H1 (cell line): ENCODE data around the gene NCCRP1. TPM values are rescaled to one million over a fixed set of nuclear protein-coding genes. Genes with fewer than 3 reads are reported as not detected.

Experiments
- CTCF ChIA-PET: fragments of 300-600 bp; sonication (Branson Sonifier 250); formaldehyde crosslinking; loops from one replicate; lab custom pipeline; 2021; ENCODE audit not compliant: partially characterized antibody; lab: Charles Lee
- POLR2A ChIA-PET: fragments of 300-600 bp; sonication (Branson Sonifier 250); formaldehyde crosslinking; loops from one replicate; lab custom pipeline; 2021; ENCODE audit warnings: inconsistent platforms; ENCODE audit not compliant: partially characterized antibody; lab: Charles Lee
- DNase-seq, 2 experiments: peaks; one replicate each; pipeline versions ENCODE4 v3.0.0 to v3.0.0-alpha.2; 2010 to 2022; ENCODE audit warnings: low spot score in 2 of 2, low read depth in 1 of 2, mixed read lengths in 1 of 2
- FAIRE-seq: peaks from 2 replicates; lab custom pipeline; 2011; peaks lifted over from hg19 to GRCh38; lab: Jason Lieb, UNC
- H2AFZ ChIP-seq: 2 replicates; pipeline ENCODE4 v1.8.1; 2012; ENCODE audit warnings: low read length, inconsistent platforms
- H2AK5ac ChIP-seq: 2 replicates; pipeline ENCODE4 v1.6.1; 2013; ENCODE audit warnings: low read depth, low read length
- H2BK120ac ChIP-seq: replicated peaks from 2 replicates; pipeline ENCODE3; 2013; ENCODE audit warnings: low read depth, low read length, inconsistent platforms
- H2BK12ac ChIP-seq: 2 replicates; pipeline ENCODE4 v1.6.1; 2013; ENCODE audit warnings: low read depth, low read length
- H2BK15ac ChIP-seq: 2 replicates; pipeline ENCODE4 v1.6.1; 2013; ENCODE audit warnings: low read length
- H2BK20ac ChIP-seq: 2 replicates; pipeline ENCODE4 v1.6.1; 2013; ENCODE audit warnings: low read length
- H2BK5ac ChIP-seq: 2 replicates; pipeline ENCODE4 v1.6.1; 2013; ENCODE audit warnings: low read depth, low read length
- H3K14ac ChIP-seq: 2 replicates; pipeline ENCODE4 v1.6.1; 2013; ENCODE audit warnings: inconsistent platforms; ENCODE audit not compliant: insufficient read length
- H3K18ac ChIP-seq: 2 replicates; pipeline ENCODE4 v1.6.1; 2013; ENCODE audit warnings: low read length; ENCODE audit errors: extremely low read depth
- H3K23ac ChIP-seq: 2 replicates; pipeline ENCODE4 v1.6.1; 2013; ENCODE audit warnings: inconsistent platforms; ENCODE audit not compliant: insufficient read length
- H3K23me2 ChIP-seq: 2 replicates; pipeline ENCODE4 v1.6.1; 2013; ENCODE audit warnings: low read depth, low read length
- H3K27ac ChIP-seq: 2 replicates; pipeline ENCODE4 v1.6.1; 2011; ENCODE audit warnings: low read depth, low read length, inconsistent platforms
- H3K27me3 ChIP-seq, 4 experiments: replicated peaks in 1 of 4; 1 replicate in 1 of 4; 2 replicates in 3 of 4; pipeline versions ENCODE4 v1.6.1 to v1.8.1; 2011 to 2013; ENCODE audit warnings: low read length in 3 of 4, mild to moderate bottlenecking in 3 of 4, inconsistent platforms in 2 of 4, mixed read lengths in 2 of 4, moderate library complexity in 1 of 4; ENCODE audit not compliant: control insufficient read depth in 3 of 4, insufficient read depth in 3 of 4; ENCODE audit errors: extremely low read depth in 1 of 4
- H3K36me3 ChIP-seq, 4 experiments: 2 replicates each; pipeline versions ENCODE4 v1.6.1 to v1.8.1; 2011 to 2013; ENCODE audit warnings: mild to moderate bottlenecking in 4 of 4, low read length in 3 of 4, moderate library complexity in 2 of 4, control low read depth in 1 of 4, inconsistent platforms in 1 of 4; ENCODE audit not compliant: insufficient read depth in 4 of 4, control insufficient read depth in 2 of 4
- H3K4ac ChIP-seq: replicated peaks from 2 replicates; pipeline ENCODE3; 2013; ENCODE audit warnings: low read length, low read depth, mixed read lengths, inconsistent platforms; ENCODE audit not compliant: insufficient read length
- H3K4me1 ChIP-seq, 4 experiments: replicated peaks in 1 of 4; 1 replicate in 1 of 4; 2 replicates in 3 of 4; pipeline versions ENCODE4 v1.6.1 to v1.8.1; 2011 to 2013; ENCODE audit warnings: low read length in 3 of 4, inconsistent platforms in 2 of 4, mixed read lengths in 1 of 4; ENCODE audit not compliant: insufficient read depth in 4 of 4, control insufficient read depth in 3 of 4
- H3K4me2 ChIP-seq, 2 experiments: 2 replicates each; pipeline versions ENCODE4 v1.6.1 to v1.8.1; 2011 to 2013; ENCODE audit warnings: low read depth in 2 of 2, low read length in 2 of 2, control low read depth in 1 of 2, inconsistent platforms in 1 of 2, mild to moderate bottlenecking in 1 of 2; ENCODE audit not compliant: insufficient read depth in 1 of 2
- H3K4me3 ChIP-seq, 4 experiments: fragments of 200-600, 300-600 bp in 1 of 4; sonication (generic), shearing (Covaris generic), sonication (Bioruptor Twin) in 1 of 4; 2 replicates each; pipeline versions ENCODE4 v1.5.1 to v1.8.1; 2011 to 2016; ENCODE audit warnings: low read length in 4 of 4, low read depth in 3 of 4, control low read depth in 2 of 4, inconsistent platforms in 2 of 4, mild to moderate bottlenecking in 2 of 4, mixed read lengths in 1 of 4, moderate library complexity in 1 of 4; ENCODE audit not compliant: insufficient read depth in 2 of 4; ENCODE audit errors: extremely low read depth in 1 of 4
- H3K56ac ChIP-seq: replicated peaks from 2 replicates; pipeline ENCODE3; 2013; ENCODE audit warnings: low read depth, mild to moderate bottlenecking, mixed read lengths, low read length, inconsistent platforms; ENCODE audit not compliant: insufficient read length
- H3K79me1 ChIP-seq: 2 replicates; pipeline ENCODE4 v1.6.1; 2013; ENCODE audit warnings: low read depth, low read length, control low read depth
- H3K79me2 ChIP-seq, 2 experiments: 2 replicates each; pipeline versions ENCODE4 v1.6.1 to v1.8.1; 2012 to 2013; ENCODE audit warnings: low read length in 2 of 2, mild to moderate bottlenecking in 2 of 2, inconsistent platforms in 1 of 2; ENCODE audit not compliant: insufficient read depth in 2 of 2, control insufficient read depth in 1 of 2
- H3K9ac ChIP-seq, 4 experiments: replicated peaks in 1 of 4; 1 replicate in 1 of 4; 2 replicates in 3 of 4; pipeline versions ENCODE4 v1.6.1 to v1.8.1; 2011 to 2013; ENCODE audit warnings: low read depth in 3 of 4, low read length in 3 of 4, control low read depth in 2 of 4, mild to moderate bottlenecking in 2 of 4, moderate library complexity in 2 of 4, inconsistent platforms in 1 of 4; ENCODE audit errors: extremely low read depth in 1 of 4
- H3K9me3 ChIP-seq, 2 experiments: 2 replicates each; pipeline versions ENCODE4 v1.6.1 to v1.8.1; 2012 to 2013; ENCODE audit warnings: mild to moderate bottlenecking in 2 of 2, moderate library complexity in 2 of 2, control low read depth in 1 of 2, inconsistent platforms in 1 of 2, low read depth in 1 of 2, low read length in 1 of 2, mixed read lengths in 1 of 2; ENCODE audit not compliant: insufficient read depth in 2 of 2
- H4K20me1 ChIP-seq, 2 experiments: replicated peaks in 1 of 2; 2 replicates each; pipeline versions ENCODE3 to v1.8.1; 2011 to 2013; ENCODE audit warnings: inconsistent platforms in 2 of 2, low read length in 2 of 2, mild to moderate bottlenecking in 1 of 2; ENCODE audit not compliant: insufficient read depth in 2 of 2, control insufficient read depth in 1 of 2
- H4K5ac ChIP-seq: 2 replicates; pipeline ENCODE4 v1.6.1; 2013; ENCODE audit warnings: low read length, low read depth, mixed read lengths, inconsistent platforms; ENCODE audit not compliant: insufficient read length
- H4K8ac ChIP-seq: 2 replicates; pipeline ENCODE4 v1.8.0; 2013; ENCODE audit warnings: mild to moderate bottlenecking, moderate library complexity, low read length, inconsistent platforms; ENCODE audit not compliant: insufficient read depth; ENCODE audit errors: extremely low read depth
- H4K91ac ChIP-seq: replicated peaks from 2 replicates; pipeline ENCODE3; 2013; ENCODE audit warnings: low read length, mixed read lengths, inconsistent platforms; ENCODE audit not compliant: insufficient read length
- CBX5 ChIP-seq: fragments of 300-800, 300-1000 bp; sonication (generic); IDR thresholded peaks from 2 replicates; pipeline ENCODE4 v1.7.1; 2016; ENCODE audit warnings: antibody characterized with exemption, low read length, low read depth
- CEBPB ChIP-seq: IDR thresholded peaks from 2 replicates; pipeline ENCODE4 v1.6.1; 2012; ENCODE audit warnings: low read depth, low read length
- CHD2 ChIP-seq: IDR thresholded peaks from 2 replicates; pipeline ENCODE4 v1.6.1; 2012; ENCODE audit warnings: low read length, improper control_type of control experiment
- CREB1 ChIP-seq: IDR thresholded peaks from 2 replicates; pipeline ENCODE4 v1.6.1; 2012; ENCODE audit warnings: inconsistent platforms
- RXRA ChIP-seq: IDR thresholded peaks from 2 replicates; pipeline ENCODE4 v1.6.1; 2011; ENCODE audit warnings: low read depth, mild to moderate bottlenecking, low read length, moderate library complexity; ENCODE audit not compliant: insufficient read depth
- SUZ12 ChIP-seq: fragments of 200-600 bp; sonication (generic); IDR thresholded peaks from 2 replicates; pipeline ENCODE4 v1.6.1; 2012; ENCODE audit warnings: mild to moderate bottlenecking, inconsistent platforms, low read length, moderate library complexity, mixed read lengths
- TAF1 ChIP-seq: IDR thresholded peaks from 2 replicates; pipeline ENCODE4 v1.6.1; 2011; ENCODE audit warnings: mild to moderate bottlenecking, low read depth, low read length
- WGBS, 2 experiments: shearing (Covaris generic) in 1 of 2; methylation state at CpG; one replicate each; pipeline versions ENCODE4 v1.1.6 to v1.1.7; 2013 to 2015; ENCODE audit warnings: low lambda C conversion rate in 2 of 2, mixed read lengths in 2 of 2, inconsistent platforms in 1 of 2, low coverage in 1 of 2, missing lambda C conversion rate in 1 of 2; ENCODE audit not compliant: insufficient replicate concordance in 2 of 2, insufficient coverage in 1 of 2, insufficient read length in 1 of 2; ENCODE audit errors: extremely low coverage in 1 of 2, missing lambda C conversion rate in 1 of 2; 5-methylcytosine and 5-hydroxymethylcytosine counted together
- polyA plus RNA-seq, 7 experiments: library from polyadenylated mRNA; depleted of rRNA in 3 of 7; stranded (reverse) in 5 of 7; unstranded in 2 of 7; fragments of >200 nt in 5 of 7; fragments of 200-250 nt in 2 of 7; gene quantifications; 1 replicate in 5 of 7; 2 replicates in 1 of 7; 4 replicates in 1 of 7; pipeline versions ENCODE4 v1.2.1 to v1.2.3, GENCODE V29; 2011 to 2013; ENCODE audit warnings: missing spikeins in 2 of 7, mixed read lengths in 2 of 7
- total RNA-seq: library from RNA; stranded (reverse); fragmentation: NEBNext Ultra II Directional; extraction: Animal tissue kit (Norgen Biotek cat#: 25700); gene quantifications from 2 replicates; pipeline ENCODE4 v1.2.1, GENCODE V29; 2021
- TF ChIP-seq, protein P1 (sequence below): IDR thresholded peaks from 2 replicates; pipeline ENCODE4 v1.6.1; 2012; ENCODE audit warnings: low read length, inconsistent platforms
- TF ChIP-seq, protein P2 (sequence below): IDR thresholded peaks from 2 replicates; pipeline ENCODE4 v1.6.1; 2011; ENCODE audit warnings: low read depth, mild to moderate bottlenecking, low read length; ENCODE audit not compliant: insufficient read depth
- TF ChIP-seq, protein P3 (sequence below), 3 experiments: IDR thresholded peaks; 1 replicate in 2 of 3; 2 replicates in 1 of 3; pipeline versions ENCODE4 v1.5.1 to v1.6.1; 2011; ENCODE audit warnings: low read length in 3 of 3, mild to moderate bottlenecking in 3 of 3, inconsistent platforms in 2 of 3, low read depth in 1 of 3, moderate library complexity in 1 of 3; ENCODE audit not compliant: insufficient read depth in 1 of 3; ENCODE audit errors: control extremely low read depth in 1 of 3

NCCRP1 gene
- total and polyA plus RNA-seq, 2 of the 8 experiments (the other 6 are each of a cell fraction or from before 2014, with no cell fraction given), result 2.8 to 7.9 TPM

DNA sequence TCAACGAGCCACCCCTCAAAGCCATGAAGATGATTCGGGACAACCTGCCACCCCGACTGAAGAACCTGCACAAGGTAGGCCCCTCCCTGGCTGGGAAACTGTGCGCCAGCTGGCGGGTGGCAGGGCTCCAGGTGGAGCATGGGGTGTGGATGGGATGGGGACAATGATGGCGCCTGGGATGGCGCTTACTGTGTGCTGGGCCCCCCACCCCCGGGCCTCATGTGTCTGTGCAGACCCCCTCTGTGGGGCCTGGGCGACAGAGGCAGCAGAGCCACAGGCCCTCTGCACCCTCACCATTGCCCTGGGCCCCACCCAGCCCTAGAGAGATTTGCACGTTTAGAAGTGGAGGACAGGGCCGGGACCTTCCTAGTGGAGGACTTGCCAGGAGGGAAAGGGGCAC lies 19.0 kb upstream of the NCCRP1 start:
- POLR2A ChIA-PET, result no interaction called here
- H2AFZ ChIP-seq, result no peak overlapping the region
- no peak overlapping the region for H3K18ac ChIP-seq
- H3K36me3 ChIP-seq, result peaks cover 0 to 30% (median 7%) of the 10 kb centered on the region in 4 experiments; a peak in 3 of 8 replicates
- H2BK5ac ChIP-seq, result no peak overlapping the region
- DNase-seq (no peak), FAIRE-seq (no peak)
- H3K23ac ChIP-seq, result no peak overlapping the region
- peaks cover 0 to 2% of the 10 kb centered on the region in 2 experiments for H4K20me1 ChIP-seq
- CTCF ChIA-PET, result interaction anchor here (1.4 to 5.1 kb wide), 3 partner anchors 10 to 64 kb away, joined by 6 to 33 read pairs (median 7); no protein-coding TSS in a partner anchor
- H2BK15ac ChIP-seq, result no peak overlapping the region
- no peak overlapping the region for H3K14ac ChIP-seq
- H3K27me3 ChIP-seq, result no peaks in the 10 kb centered on the region
- no peak overlapping the region for H3K4me3 ChIP-seq
- no peak overlapping the region for H3K4ac ChIP-seq
- H3K79me2 ChIP-seq, result no peaks in the 10 kb centered on the region
- H3K27ac ChIP-seq, result no peak overlapping the region
- no peak overlapping the region for H3K56ac ChIP-seq
- no peak overlapping the region for H3K9ac ChIP-seq
- no peak overlapping the region for H2AK5ac ChIP-seq
- H2BK20ac ChIP-seq, result no peak overlapping the region
- H4K91ac ChIP-seq, result no peak overlapping the region
- H2BK12ac ChIP-seq, result no peak overlapping the region
- H3K4me2 ChIP-seq, result no peak overlapping the region
- no peaks in the 10 kb centered on the region for H3K9me3 ChIP-seq
- no peaks in the 10 kb centered on the region for H3K4me1 ChIP-seq
- no peak overlapping the region for H4K8ac ChIP-seq
- no peaks in the 10 kb centered on the region for H3K23me2 ChIP-seq
- no peak overlapping the region for H4K5ac ChIP-seq
- H2BK120ac ChIP-seq, result no peak overlapping the region
- WGBS, 2 experiments, result 100% methylated on average over 6 of the region's 11 CpGs; no CpG with 5 or more reads in 1 of the 2 experiments
- H3K79me1 ChIP-seq, result no peaks in the 10 kb centered on the region
- TF ChIP-seq TAF1 (no peak), SUZ12 (no peak), CREB1 (no peak), CBX5 (no peak), RXRA (no peak), CHD2 (no peak), CEBPB (no peak)
- TF ChIP-seq, protein P1, sequence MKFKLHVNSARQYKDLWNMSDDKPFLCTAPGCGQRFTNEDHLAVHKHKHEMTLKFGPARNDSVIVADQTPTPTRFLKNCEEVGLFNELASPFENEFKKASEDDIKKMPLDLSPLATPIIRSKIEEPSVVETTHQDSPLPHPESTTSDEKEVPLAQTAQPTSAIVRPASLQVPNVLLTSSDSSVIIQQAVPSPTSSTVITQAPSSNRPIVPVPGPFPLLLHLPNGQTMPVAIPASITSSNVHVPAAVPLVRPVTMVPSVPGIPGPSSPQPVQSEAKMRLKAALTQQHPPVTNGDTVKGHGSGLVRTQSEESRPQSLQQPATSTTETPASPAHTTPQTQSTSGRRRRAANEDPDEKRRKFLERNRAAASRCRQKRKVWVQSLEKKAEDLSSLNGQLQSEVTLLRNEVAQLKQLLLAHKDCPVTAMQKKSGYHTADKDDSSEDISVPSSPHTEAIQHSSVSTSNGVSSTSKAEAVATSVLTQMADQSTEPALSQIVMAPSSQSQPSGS, result no peak
- TF ChIP-seq, protein P2, sequence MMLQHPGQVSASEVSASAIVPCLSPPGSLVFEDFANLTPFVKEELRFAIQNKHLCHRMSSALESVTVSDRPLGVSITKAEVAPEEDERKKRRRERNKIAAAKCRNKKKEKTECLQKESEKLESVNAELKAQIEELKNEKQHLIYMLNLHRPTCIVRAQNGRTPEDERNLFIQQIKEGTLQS, result no peak
- TF ChIP-seq, protein P3, sequence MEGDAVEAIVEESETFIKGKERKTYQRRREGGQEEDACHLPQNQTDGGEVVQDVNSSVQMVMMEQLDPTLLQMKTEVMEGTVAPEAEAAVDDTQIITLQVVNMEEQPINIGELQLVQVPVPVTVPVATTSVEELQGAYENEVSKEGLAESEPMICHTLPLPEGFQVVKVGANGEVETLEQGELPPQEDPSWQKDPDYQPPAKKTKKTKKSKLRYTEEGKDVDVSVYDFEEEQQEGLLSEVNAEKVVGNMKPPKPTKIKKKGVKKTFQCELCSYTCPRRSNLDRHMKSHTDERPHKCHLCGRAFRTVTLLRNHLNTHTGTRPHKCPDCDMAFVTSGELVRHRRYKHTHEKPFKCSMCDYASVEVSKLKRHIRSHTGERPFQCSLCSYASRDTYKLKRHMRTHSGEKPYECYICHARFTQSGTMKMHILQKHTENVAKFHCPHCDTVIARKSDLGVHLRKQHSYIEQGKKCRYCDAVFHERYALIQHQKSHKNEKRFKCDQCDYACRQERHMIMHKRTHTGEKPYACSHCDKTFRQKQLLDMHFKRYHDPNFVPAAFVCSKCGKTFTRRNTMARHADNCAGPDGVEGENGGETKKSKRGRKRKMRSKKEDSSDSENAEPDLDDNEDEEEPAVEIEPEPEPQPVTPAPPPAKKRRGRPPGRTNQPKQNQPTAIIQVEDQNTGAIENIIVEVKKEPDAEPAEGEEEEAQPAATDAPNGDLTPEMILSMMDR (IDR thresholded peaks at IDR 0.05; ENCODE audit: control extremely low read depth in 1 of 3, insufficient read depth in 1 of 3, low read depth in 1 of 3, low read length in 3 of 3), result no peak
